OCI-LY7 (cell line): ENCODE results near the gene IL17RE.

Source experiments
- EZH2phosphoT487 ChIP-seq: fragments of 200-600 bp; sonication (generic); IDR thresholded peaks from 2 replicates; pipeline ENCODE4 v1.6.1; 2018; ENCODE audit warnings: low read depth, borderline replicate concordance, mild to moderate bottlenecking, mixed run types, antibody characterized with exemption, low read length, moderate library complexity, mixed read lengths
- TF ChIP-seq, protein P1 (sequence below): fragments of 200-600 bp; sonication (generic); conservative IDR thresholded peaks from 2 replicates; pipeline ENCODE4 v1.5.1; 2014; ENCODE audit warnings: mild to moderate bottlenecking, antibody characterized with exemption, low read length, moderate library complexity, mixed read lengths

DNA sequence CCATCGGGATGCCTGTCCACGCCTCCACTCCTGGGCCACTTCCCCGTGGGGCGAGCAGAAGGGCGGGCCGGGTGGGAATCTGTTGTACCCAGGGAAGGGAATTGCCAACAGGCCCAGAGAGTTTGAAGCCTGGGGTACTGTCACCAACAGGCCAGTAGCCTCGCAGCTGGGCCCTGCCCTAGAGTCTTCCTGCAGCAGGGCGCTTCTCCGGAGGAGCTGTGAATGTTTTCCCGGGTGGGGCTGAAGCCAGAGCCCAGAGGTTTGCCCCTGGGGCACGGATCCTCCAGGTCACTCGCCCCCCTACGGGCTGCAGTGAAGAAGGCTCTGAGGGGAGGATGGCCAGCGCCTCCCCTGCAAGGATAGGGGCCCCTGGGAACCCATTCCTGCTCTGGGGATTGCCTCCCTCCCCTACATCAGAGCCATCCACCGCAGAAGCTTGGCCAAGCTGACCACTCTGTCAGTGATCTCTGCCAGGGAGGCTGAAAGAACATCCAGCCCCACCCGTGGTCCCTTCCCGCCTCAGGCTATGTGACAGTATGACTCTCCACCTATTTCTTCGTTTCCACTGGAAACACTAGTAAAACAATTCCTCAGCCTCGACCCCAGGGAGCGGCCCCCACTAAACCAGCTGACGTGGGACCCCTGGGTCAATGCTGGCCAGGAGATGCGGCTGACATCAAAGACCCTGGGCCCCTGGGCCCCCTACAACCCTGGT lies 39.4 kb upstream of the IL17RE start:
- TF ChIP-seq, protein P1, sequence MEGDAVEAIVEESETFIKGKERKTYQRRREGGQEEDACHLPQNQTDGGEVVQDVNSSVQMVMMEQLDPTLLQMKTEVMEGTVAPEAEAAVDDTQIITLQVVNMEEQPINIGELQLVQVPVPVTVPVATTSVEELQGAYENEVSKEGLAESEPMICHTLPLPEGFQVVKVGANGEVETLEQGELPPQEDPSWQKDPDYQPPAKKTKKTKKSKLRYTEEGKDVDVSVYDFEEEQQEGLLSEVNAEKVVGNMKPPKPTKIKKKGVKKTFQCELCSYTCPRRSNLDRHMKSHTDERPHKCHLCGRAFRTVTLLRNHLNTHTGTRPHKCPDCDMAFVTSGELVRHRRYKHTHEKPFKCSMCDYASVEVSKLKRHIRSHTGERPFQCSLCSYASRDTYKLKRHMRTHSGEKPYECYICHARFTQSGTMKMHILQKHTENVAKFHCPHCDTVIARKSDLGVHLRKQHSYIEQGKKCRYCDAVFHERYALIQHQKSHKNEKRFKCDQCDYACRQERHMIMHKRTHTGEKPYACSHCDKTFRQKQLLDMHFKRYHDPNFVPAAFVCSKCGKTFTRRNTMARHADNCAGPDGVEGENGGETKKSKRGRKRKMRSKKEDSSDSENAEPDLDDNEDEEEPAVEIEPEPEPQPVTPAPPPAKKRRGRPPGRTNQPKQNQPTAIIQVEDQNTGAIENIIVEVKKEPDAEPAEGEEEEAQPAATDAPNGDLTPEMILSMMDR = no peak
- no peak for TF ChIP-seq EZH2phosphoT487
